GM12891 (cell line): ENCODE data around the gene CCDC154.

Experiments used
- DNase-seq: peaks from one replicate; pipeline ENCODE4 v3.0.0; 2011; ENCODE audit warnings: low spot score; ENCODE audit not compliant: insufficient read length
- FAIRE-seq: peaks from 2 replicates; lab custom pipeline; 2011; peaks lifted over from hg19 to GRCh38; lab: Jason Lieb, UNC
- PAX5 ChIP-seq: IDR thresholded peaks from 2 replicates; pipeline ENCODE4 v1.6.1; 2011; ENCODE audit warnings: low read length, moderate library complexity, mild to moderate bottlenecking; ENCODE audit not compliant: insufficient read depth, severe bottlenecking
- POLR2A ChIP-seq: IDR thresholded peaks from 2 replicates; pipeline ENCODE4 v1.6.1; 2011; ENCODE audit warnings: low read depth, low read length, control low read depth
- POLR2AphosphoS5 ChIP-seq: IDR thresholded peaks from 2 replicates; pipeline ENCODE4 v1.6.1; 2011; ENCODE audit warnings: low read depth, low read length, control low read depth
- POU2F2 ChIP-seq: IDR thresholded peaks from 2 replicates; pipeline ENCODE4 v1.6.1; 2011; ENCODE audit warnings: low read depth, mild to moderate bottlenecking, control low read depth, low read length, moderate library complexity
- SPI1 ChIP-seq: IDR thresholded peaks from 2 replicates; pipeline ENCODE4 v1.6.1; 2011; ENCODE audit warnings: low read depth, low read length, control low read depth
- TAF1 ChIP-seq: IDR thresholded peaks from 2 replicates; pipeline ENCODE4 v1.6.1; 2011; ENCODE audit warnings: low read depth, low read length, control low read depth

The CCDC154 gene

DNA sequence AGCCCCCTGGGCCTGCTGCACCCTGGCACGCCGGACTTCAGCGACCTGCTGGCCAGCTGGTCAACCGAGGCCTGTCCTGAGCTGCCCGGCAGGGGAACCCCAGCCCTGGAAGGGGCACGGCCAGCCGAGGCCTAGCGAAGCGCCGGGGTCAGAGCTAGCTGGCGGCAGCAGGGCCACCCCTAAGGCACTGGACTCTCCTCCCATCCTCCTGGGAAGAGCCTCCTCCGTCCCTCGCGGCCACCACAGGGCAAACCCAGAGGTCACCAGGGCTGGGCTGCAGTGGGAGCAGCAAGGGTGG lies 11.1 kb downstream of the CCDC154 start:
- TF ChIP-seq PAX5 (no peak), POLR2AphosphoS5 (no peak), SPI1 (no peak), POLR2A (no peak)
- DNase-seq (no peak), FAIRE-seq (no peak)

- no peak for DNase-seq
- no peak for FAIRE-seq
- no peak for TF ChIP-seq POLR2A
- TF ChIP-seq TAF1 = no peak
- no peak for TF ChIP-seq SPI1
- no peak for TF ChIP-seq POU2F2
- no peak for TF ChIP-seq POLR2AphosphoS5
- no peak for TF ChIP-seq PAX5
These were observed 11.7 kb downstream of the CCDC154 start for GRCh38 chr16:1432388-1433262.

DNA sequence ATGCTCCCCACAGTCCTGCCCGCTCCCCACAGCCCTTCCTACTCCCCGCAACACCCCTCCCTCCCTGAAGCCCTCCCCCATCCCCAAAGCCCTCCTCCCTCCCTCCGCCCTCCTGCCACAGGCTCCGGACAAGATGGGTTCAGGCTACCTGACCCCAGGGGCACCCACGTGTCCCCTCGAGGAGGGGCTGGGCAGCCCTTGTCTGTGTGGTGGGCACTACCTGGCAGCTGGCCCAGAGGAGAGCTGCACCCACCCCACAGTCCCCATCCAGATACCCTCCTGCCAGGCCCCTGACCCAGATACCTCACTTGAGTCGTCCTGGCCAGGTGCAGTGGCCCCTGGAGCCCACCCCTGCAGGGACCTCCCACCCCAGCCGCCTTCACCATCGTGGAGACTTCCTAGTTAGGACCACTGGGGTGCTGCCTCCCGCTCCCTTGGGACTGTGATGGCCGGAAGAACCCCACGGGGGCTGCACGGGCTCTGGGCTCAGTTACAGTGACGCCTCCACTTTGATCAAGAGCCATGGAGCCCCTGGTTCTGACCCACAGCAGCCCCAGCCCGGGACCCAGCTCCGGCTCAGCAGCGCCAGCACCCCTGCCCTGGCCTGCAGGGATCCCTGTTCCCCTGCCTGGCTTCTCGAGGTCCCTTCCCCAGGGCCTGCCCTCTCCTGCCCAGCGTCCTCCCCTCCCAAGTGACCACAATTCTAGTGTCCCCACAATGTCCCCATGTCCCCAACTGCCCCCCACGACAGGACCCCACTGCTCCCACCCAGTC lies 12.7 kb downstream of the CCDC154 start:
- no peak for DNase-seq
- TF ChIP-seq SPI1 (no peak), POLR2A (no peak), PAX5 (no peak), POLR2AphosphoS5 (no peak), POU2F2 (no peak), TAF1 (no peak)
- no peak for FAIRE-seq

DNA sequence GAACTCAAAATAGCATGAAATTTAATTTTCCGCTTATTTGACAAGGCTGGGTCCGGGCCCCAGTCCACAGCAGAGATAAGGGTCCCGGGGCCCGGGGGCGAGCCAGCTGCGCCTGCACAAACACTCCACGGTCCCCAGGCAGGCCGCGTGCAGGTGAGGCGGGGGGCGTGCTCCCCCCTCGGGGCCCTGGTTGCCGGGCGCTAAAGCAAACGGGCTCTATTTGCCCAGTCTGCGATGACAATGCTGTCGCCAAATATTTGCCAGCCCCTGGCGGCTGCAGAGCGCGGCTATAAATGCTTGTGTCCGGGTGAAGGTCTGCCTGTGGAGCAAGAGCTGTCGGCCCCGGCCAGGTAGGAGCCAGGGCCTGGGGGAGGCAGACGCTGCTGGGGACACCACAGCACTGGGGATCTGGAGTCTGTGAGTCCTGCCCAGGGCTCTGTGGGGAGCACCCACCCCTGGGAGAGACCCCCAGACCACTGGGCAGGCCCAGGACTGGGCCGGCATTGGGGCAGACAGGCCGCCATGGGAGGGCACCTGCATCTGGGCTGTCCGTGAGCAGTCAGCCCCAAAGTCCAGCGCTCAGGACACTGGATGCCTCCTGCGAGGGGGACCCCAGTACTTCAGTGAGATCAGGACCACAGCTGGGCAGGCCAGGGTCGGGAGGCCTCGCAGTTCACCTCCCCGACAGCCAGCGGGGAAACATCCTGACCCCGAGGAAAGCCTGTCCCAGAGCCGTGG lies 13.4 kb downstream of the CCDC154 start, which contains the start of gene PERCC1:
Gene PERCC1 (plus strand): TSS at position 320 of the 738 bp plus-strand sequence. CDS start 1,516 bp downstream, outside the sequence.
- FAIRE-seq (no peak), DNase-seq (no peak)
- TF ChIP-seq SPI1 (no peak), PAX5 (no peak), POLR2A (no peak), POLR2AphosphoS5 (no peak), POU2F2 (no peak), TAF1 (no peak)

DNA sequence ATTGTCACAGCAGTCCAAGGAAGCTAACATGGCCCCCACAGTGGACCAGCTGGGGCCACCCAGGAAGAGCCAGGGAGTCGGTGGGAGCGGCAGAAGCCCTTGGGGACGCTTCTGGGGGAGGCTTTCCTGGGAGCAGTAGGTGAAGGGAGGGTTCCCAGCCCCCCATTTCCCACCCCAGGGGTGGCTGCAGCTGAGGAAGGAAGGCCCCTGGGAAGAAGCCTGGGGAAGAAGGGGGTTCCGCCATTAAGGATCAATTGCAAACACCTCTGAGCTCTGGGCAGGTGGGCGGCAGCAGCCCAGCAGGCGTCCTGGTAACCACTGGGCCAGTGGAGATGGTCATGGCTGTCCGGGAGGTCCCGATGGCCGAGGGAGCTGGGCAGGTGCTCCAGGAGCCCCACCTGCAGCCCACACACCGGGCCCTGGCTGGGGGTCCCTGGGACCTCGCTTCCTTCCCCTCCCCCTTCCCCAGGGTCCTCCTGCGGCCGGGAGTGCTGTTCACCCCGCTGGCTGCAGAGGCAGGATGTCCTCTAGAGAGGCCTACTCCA lies 14.1 kb downstream of the CCDC154 start:
- FAIRE-seq (no peak), DNase-seq (no peak)
- TF ChIP-seq POLR2A = no peak

DNA sequence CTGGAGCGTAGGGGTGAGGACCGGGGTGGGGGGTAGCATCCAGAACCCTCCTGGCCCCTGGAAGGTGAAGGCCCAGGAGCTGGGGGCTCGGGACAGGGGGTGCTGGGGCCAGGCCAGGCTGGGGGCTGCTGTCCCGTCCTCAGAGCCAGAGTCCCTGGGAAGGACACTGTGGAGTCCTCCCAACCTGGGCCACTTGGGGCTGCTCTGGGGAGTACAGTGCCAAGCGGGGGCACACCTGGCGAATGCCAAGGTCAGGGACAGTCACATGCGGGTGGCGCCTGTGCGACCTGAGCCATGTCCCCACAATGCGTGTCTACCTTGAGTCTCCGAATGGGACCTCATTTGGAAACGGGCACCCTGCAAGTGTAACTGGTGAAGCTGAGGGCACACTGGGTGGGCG lies 14.7 kb downstream of the CCDC154 start:
- TF ChIP-seq POLR2AphosphoS5 = no peak
- TF ChIP-seq TAF1 = no peak
- TF ChIP-seq POU2F2 = no peak
- TF ChIP-seq SPI1 = no peak
- no peak for TF ChIP-seq POLR2A
- TF ChIP-seq PAX5 = no peak
- FAIRE-seq = no peak
- no peak for DNase-seq

- FAIRE-seq (no peak), DNase-seq (no peak)
- no peak for TF ChIP-seq POLR2AphosphoS5
- TF ChIP-seq PAX5 = no peak
- TF ChIP-seq POU2F2 = no peak
- no peak for TF ChIP-seq POLR2A
- no peak for TF ChIP-seq SPI1
- TF ChIP-seq TAF1 = no peak
These were observed 15.3 kb downstream of the CCDC154 start for GRCh38 chr16:1429012-1429411.

- FAIRE-seq = no peak
- TF ChIP-seq POLR2AphosphoS5 (no peak), TAF1 (no peak), PAX5 (no peak), POU2F2 (no peak), SPI1 (no peak), POLR2A (no peak)
- peak; percentile 93 for DNase-seq
These were observed 15.8 kb downstream of the CCDC154 start for GRCh38 chr16:1428511-1428910.

DNA sequence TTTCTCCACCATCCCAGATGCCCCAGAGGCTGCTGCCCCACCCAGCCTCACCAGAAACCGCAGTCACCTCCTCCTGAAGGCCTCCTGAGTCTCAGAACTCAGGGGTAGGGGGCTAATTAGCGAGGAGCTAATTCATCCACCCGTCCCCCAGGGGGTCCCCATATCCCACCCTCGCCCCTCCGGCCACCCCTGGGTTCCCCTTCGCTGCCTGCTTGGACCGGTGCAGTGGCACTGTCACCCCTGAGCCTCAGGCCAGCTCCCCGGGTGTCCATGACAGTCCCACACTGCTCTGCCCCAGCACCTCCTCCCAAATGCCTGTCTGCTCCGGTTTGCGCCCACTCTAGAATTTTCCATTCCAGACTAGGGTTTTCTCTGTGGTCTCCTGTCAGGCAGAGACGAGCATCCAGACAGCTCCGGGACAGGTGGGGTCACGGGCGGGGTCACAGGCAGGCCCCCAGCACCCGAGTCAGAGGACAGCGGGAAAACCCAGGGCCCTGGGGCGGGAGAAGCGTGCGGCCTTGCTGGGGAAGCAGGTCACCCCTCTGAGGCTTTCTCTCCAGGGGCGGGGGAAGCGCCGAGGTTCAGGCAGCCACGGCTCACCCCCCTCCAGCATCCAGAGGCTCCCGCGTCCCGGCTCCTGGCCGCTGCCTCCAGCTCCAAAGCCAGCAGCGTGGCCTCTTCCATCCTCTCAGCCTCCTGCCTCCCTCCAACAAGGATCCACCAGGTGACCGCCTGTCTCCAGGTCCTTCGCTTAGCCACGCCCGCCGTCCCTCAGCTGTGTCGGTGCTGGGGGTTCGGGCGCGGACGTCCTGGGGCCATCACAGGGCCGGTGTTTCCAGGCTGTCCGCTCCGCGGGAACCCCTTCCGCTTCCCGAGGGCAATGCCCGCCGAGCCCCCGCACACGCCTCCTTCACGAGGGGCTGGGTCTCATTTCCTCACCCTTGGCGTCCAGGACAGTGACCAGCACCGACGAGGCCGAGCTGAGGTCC lies 16.6 kb downstream of the CCDC154 start:
- no peak for DNase-seq
- no peak for FAIRE-seq

More for the DNA sequence above, 16.6 kb downstream of the CCDC154 start:
- TF ChIP-seq PAX5 = no peak
- TF ChIP-seq POLR2AphosphoS5 = no peak
- TF ChIP-seq POU2F2 = no peak
